Naive thymus-derived CD4-positive, alpha-beta T cell (primary cell): ENCODE data around the gene BTG1. TPM values are rescaled to one million over a fixed set of nuclear protein-coding genes. Genes with fewer than 3 reads are reported as not detected.
"Not testable (repeated sequence)": the region's sequence is repeated elsewhere in the genome, so short reads cannot be mapped to it uniquely, and the experiment has no call there.

Experiments used
- ATAC-seq: fragments of 150-1000 bp; cut with Tn5 transposase; 2 replicates; pipeline ENCODE4 v1.10.0; 2021; ENCODE audit warnings: mild to moderate bottlenecking, moderate library complexity
- CTCF ChIA-PET: fragments of 350-600 bp; sonication (Branson Sonifier 250); formaldehyde crosslinking; loops from one replicate; lab custom pipeline; 2021; ENCODE audit warnings: antibody characterized with exemption; lab: Charles Lee
- POLR2A ChIA-PET: fragments of 350-600 bp; sonication (Branson Sonifier 250); formaldehyde crosslinking; loops from one replicate; lab custom pipeline; 2021; ENCODE audit warnings: antibody characterized with exemption, inconsistent platforms; lab: Charles Lee
- DNase-seq, 9 donors: peaks; one replicate each; pipeline versions ENCODE4 v3.0.0 to v3.0.0-alpha.2; 2020 to 2022; ENCODE audit warnings: mixed read lengths in 1 of 9
- H3K27ac ChIP-seq: one replicate; pipeline ENCODE4 v1.7.0; 2013; ENCODE audit warnings: mild to moderate bottlenecking, low read depth, low read length, moderate library complexity
- H3K27me3 ChIP-seq, 2 donors: one replicate each; pipeline ENCODE4 v1.7.0; 2013; ENCODE audit warnings: low read length in 2 of 2, mild to moderate bottlenecking in 2 of 2, moderate library complexity in 2 of 2; ENCODE audit not compliant: control insufficient read depth in 2 of 2, insufficient read depth in 2 of 2
- H3K36me3 ChIP-seq, 3 experiments: 1 replicate in 2 of 3; 2 replicates in 1 of 3; pipeline ENCODE4 v1.7.0; 2013; ENCODE audit warnings: low read length in 3 of 3, mild to moderate bottlenecking in 3 of 3, moderate library complexity in 1 of 3; ENCODE audit not compliant: insufficient read depth in 3 of 3, control insufficient read depth in 2 of 3
- H3K4me1 ChIP-seq, 2 donors: one replicate each; pipeline ENCODE4 v1.7.0; 2013; ENCODE audit warnings: low read length in 2 of 2, mild to moderate bottlenecking in 2 of 2, moderate library complexity in 1 of 2; ENCODE audit not compliant: control insufficient read depth in 2 of 2, insufficient read depth in 2 of 2
- H3K4me3 ChIP-seq: 2 replicates; pipeline ENCODE4 v1.7.0; 2013; ENCODE audit warnings: mild to moderate bottlenecking, low read length
- H3K9me3 ChIP-seq, 3 experiments: 1 replicate in 2 of 3; 2 replicates in 1 of 3; pipeline ENCODE4 v1.7.0; 2013; ENCODE audit warnings: low read length in 3 of 3; ENCODE audit not compliant: control insufficient read depth in 2 of 3
- H3K27ac Mint-ChIP-seq, 9 donors: one replicate each; pipeline ENCODE4 v1.8.0; 2020 to 2022; ENCODE audit warnings: mixed read lengths in 9 of 9, mild to moderate bottlenecking in 8 of 9, moderate library complexity in 5 of 9, inconsistent platforms in 2 of 9
- H3K27me3 Mint-ChIP-seq, 5 donors: one replicate each; pipeline ENCODE4 v1.8.0; 2021 to 2022; ENCODE audit warnings: mixed read lengths in 5 of 5, mild to moderate bottlenecking in 1 of 5
- H3K36me3 Mint-ChIP-seq, 5 donors: one replicate each; pipeline ENCODE4 v1.8.0; 2020 to 2022; ENCODE audit warnings: mixed read lengths in 5 of 5, mild to moderate bottlenecking in 3 of 5, inconsistent platforms in 1 of 5
- H3K4me1 Mint-ChIP-seq, 7 donors: one replicate each; pipeline ENCODE4 v1.8.0; 2020 to 2022; ENCODE audit warnings: mixed read lengths in 7 of 7, mild to moderate bottlenecking in 3 of 7, inconsistent platforms in 1 of 7
- H3K4me3 Mint-ChIP-seq, 10 donors: one replicate each; pipeline ENCODE4 v1.8.0; 2020 to 2022; ENCODE audit warnings: mild to moderate bottlenecking in 10 of 10, mixed read lengths in 10 of 10, moderate library complexity in 6 of 10, inconsistent platforms in 2 of 10
- H3K9me3 Mint-ChIP-seq, 11 donors: one replicate each; pipeline ENCODE4 v1.8.0; 2020 to 2022; ENCODE audit warnings: mixed read lengths in 11 of 11, mild to moderate bottlenecking in 4 of 11, inconsistent platforms in 1 of 11, moderate library complexity in 1 of 11
- intact Hi-C, 2 donors: fragments of 100-400 bp; cut with micrococcal nuclease; formaldehyde crosslinking; loops; one replicate each; pipeline ENCODE4 v1.15.1; 2023
- polyA plus RNA-seq, 2 donors: library from polyadenylated mRNA; unstranded; fragments of 300-500 nt; fragmentation: Illumina TruSeq; gene quantifications; one replicate each; pipeline ENCODE4 v1.2.3, GENCODE V29; 2021
- total RNA-seq, 6 experiments: library from RNA in 5 of 6; stranded (reverse) in 5 of 6; gene quantifications; 1 replicate in 5 of 6; 2 replicates in 1 of 6; pipeline ENCODE4 v1.2.3 and lab custom pipeline; 2021 to 2026

BTG1 gene
- total and polyA plus RNA-seq, 7 experiments from 2014 or later: 188 to 1,246 (median 571) TPM

GRCh38 chr12:92102606-92103005 lies 43.0 kb downstream of the BTG1 start:
- peak overlapping the region in 1 of 9 donors; percentile 61 for H3K27ac Mint-ChIP-seq
- Histone ChIP-seq H3K9me3 (peaks cover 0 to 5% (median 3%) of the 10 kb centered on the region in 3 experiments), H3K4me3 (no peak overlapping the region), H3K36me3 (no peaks in the 10 kb centered on the region), H3K27me3 (no peaks in the 10 kb centered on the region), H3K27ac (no peak overlapping the region), H3K4me1 (peaks cover 0 to 31% of the 10 kb centered on the region in 2 donors)
- no peak for DNase-seq
- H3K27me3 Mint-ChIP-seq: no peaks in the 10 kb centered on the region
- peaks cover 5 to 22% (median 11%) of the 10 kb centered on the region in 11 donors for H3K9me3 Mint-ChIP-seq
- intact Hi-C loops: no loop called here
- ChIA-PET CTCF (interaction anchor here (0.6 kb wide), 1 partner anchor 133 kb away, joined by 3 read pairs; no protein-coding TSS in a partner anchor), POLR2A (interaction anchor here (0.6 to 1.8 kb wide), 9 partner anchors 15 to 721 kb away, joined by 3 to 7 read pairs (median 3); no protein-coding TSS in a partner anchor)
- H3K4me1 Mint-ChIP-seq: peaks cover 26 to 78% (median 68%) of the 10 kb centered on the region in 7 donors
- no peak overlapping the region for H3K4me3 Mint-ChIP-seq
- ATAC-seq: no peak
- peaks cover 11 to 25% (median 17%) of the 10 kb centered on the region in 5 donors for H3K36me3 Mint-ChIP-seq

DNA sequence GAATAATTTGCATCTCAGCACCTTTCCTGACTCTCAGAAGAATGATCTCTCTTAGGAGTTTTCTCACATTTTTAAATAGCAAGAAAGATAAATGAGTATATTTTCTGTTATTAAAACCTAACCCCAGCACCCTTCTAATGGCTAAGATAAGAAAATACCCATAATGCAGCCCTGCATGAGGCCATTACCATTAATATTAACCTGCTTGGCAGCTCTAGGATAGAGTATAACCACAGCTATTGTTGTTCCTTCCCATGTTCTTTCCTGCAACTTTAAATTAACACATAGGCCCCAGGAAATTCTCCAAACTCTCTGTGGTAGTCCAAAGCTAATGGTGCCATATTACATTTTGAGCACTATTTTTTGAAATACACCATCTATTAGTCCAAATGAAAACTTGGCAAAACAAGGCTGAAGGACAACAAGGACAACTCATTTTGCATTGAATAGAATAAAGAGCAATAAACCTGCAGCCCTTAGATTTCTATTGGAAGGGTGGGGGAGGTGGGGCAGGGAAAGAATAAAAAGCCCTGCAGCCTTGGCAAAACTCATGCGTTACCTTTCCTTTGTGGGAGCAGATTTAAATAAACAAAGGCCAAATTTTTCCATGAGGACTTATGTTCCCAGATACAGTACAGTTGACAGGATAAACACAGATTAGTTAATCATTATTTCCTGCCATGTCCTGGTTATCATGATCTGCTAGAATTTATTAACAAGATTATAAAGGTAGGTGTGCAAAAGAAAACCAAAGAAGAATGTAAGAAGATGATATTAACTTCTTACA lies 46.9 kb downstream of the BTG1 start:
- Mint-ChIP-seq H3K27me3 (no peaks in the 10 kb centered on the region), H3K9me3 (peaks cover 5 to 19% (median 11%) of the 10 kb centered on the region in 11 donors), H3K4me3 (peak overlapping the region in 2 of 10 donors; percentile 3 to 9), H3K36me3 (peaks cover 11 to 25% (median 17%) of the 10 kb centered on the region in 5 donors), H3K27ac (peak overlapping the region in 3 of 9 donors; percentile 13 to 26 (median 23)), H3K4me1 (peaks cover 17 to 78% (median 64%) of the 10 kb centered on the region in 7 donors)
- DNase-seq (no peak), ATAC-seq (no peak)
- ChIA-PET CTCF (interaction anchor here (0.7 kb wide), 1 partner anchor 10 kb away, joined by 4 read pairs; no protein-coding TSS in a partner anchor), POLR2A (interaction anchor here (0.6 to 1.8 kb wide), 4 partner anchors 11 to 52 kb away, joined by 3 to 5 read pairs (median 4); no protein-coding TSS in a partner anchor)
- Histone ChIP-seq H3K4me3 (no peak overlapping the region), H3K27ac (no peak overlapping the region), H3K36me3 (no peaks in the 10 kb centered on the region), H3K4me1 (peaks cover 6 to 12% of the 10 kb centered on the region in 2 donors), H3K9me3 (peaks cover 0 to 5% (median 3%) of the 10 kb centered on the region in 3 experiments), H3K27me3 (no peaks in the 10 kb centered on the region)
- intact Hi-C loops: loop anchor here in 1 of 2 donors (1.0 kb wide), 1 partner anchor 10 kb away; no protein-coding TSS in a partner anchor

- ChIA-PET POLR2A (interaction anchor here (0.6 to 4.2 kb wide), 10 partner anchors 8 to 56 kb away, joined by 3 to 25 read pairs (median 6); partner anchors contain the start of gene BTG1), CTCF (interaction anchor here (0.8 kb wide), 1 partner anchor 18 kb away, joined by 3 read pairs; no protein-coding TSS in a partner anchor)
- ATAC-seq (peak; percentile 58), DNase-seq (peak in 1 of 9 donors; percentile 29)
- H3K27me3 Mint-ChIP-seq: no peaks in the 10 kb centered on the region
- Histone ChIP-seq H3K4me3 (no peak overlapping the region), H3K36me3 (no peaks in the 10 kb centered on the region), H3K4me1 (peaks cover 6 to 12% of the 10 kb centered on the region in 2 donors), H3K9me3 (peaks cover 0 to 5% (median 3%) of the 10 kb centered on the region in 3 experiments), H3K27ac (no peak overlapping the region), H3K27me3 (no peaks in the 10 kb centered on the region)
- H3K4me1 Mint-ChIP-seq: peaks cover 17 to 82% (median 59%) of the 10 kb centered on the region in 7 donors
- peaks cover 5 to 20% (median 11%) of the 10 kb centered on the region in 11 donors for H3K9me3 Mint-ChIP-seq
- H3K36me3 Mint-ChIP-seq: peaks cover 15 to 25% (median 17%) of the 10 kb centered on the region in 5 donors
- peak overlapping the region in 8 of 10 donors; percentile 11 to 74 (median 35) for H3K4me3 Mint-ChIP-seq
- intact Hi-C loops: loop anchor here in 1 of 2 donors (1.0 kb wide), 1 partner anchor 11 kb away; no protein-coding TSS in a partner anchor
- peak overlapping the region in 8 of 9 donors; percentile 23 to 74 (median 58) for H3K27ac Mint-ChIP-seq
Observed at GRCh38 chr12:92096346-92097136, 49.1 kb downstream of the BTG1 start.

DNA sequence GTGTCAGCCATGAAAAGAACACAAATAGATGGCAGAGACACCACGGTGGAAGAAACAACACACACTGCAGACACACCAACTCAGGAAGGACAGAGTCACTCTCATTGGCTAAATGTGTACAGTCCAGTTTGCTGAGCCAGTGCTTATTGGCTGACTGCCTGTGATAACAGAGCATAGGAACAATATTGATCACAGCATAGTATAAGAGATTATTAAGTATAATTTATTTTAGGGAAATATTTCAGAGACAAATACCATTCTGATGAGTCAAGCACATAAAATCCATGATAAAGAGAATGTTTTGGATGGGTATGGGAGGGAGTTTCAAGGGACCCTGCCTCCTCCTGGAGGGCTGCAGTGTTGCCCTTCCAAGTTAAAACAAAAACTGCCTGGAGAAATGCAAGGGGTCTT lies 50.9 kb downstream of the BTG1 start:
- intact Hi-C loops: loop anchor here in 1 of 2 donors (1.0 kb wide), 1 partner anchor 14 kb away; no protein-coding TSS in a partner anchor
- Mint-ChIP-seq H3K4me3 (peak overlapping the region in 3 of 10 donors; percentile 22 to 35 (median 29)), H3K9me3 (peaks cover under 1 to 14% (median 5%) of the 10 kb centered on the region in 11 donors), H3K27ac (no peak overlapping the region), H3K27me3 (no peaks in the 10 kb centered on the region), H3K36me3 (peaks cover 4 to 20% (median 10%) of the 10 kb centered on the region in 5 donors), H3K4me1 (peaks cover 17 to 82% (median 68%) of the 10 kb centered on the region in 7 donors)
- Histone ChIP-seq H3K9me3 (peaks cover 0 to 2% (median 0%) of the 10 kb centered on the region in 3 experiments), H3K4me3 (no peak overlapping the region), H3K27ac (no peak overlapping the region), H3K27me3 (no peaks in the 10 kb centered on the region), H3K36me3 (no peaks in the 10 kb centered on the region), H3K4me1 (peaks cover 6 to 14% of the 10 kb centered on the region in 2 donors)
- POLR2A ChIA-PET: interaction anchor here (0.9 to 4.2 kb wide), 5 partner anchors 10 to 51 kb away, joined by 3 to 25 read pairs (median 4); partner anchors contain the start of gene BTG1
- CTCF ChIA-PET: no interaction called here
- ATAC-seq: no peak
- DNase-seq: no peak

- intact Hi-C loops: loop anchor here in 1 of 2 donors (1.0 kb wide), 1 partner anchor 14 kb away; no protein-coding TSS in a partner anchor
Observed at GRCh38 chr12:92094301-92094700, 51.3 kb downstream of the BTG1 start.

More at GRCh38 chr12:92094301-92094700, 51.3 kb downstream of the BTG1 start:
- CTCF ChIA-PET, ATAC-seq, H3K27me3 ChIP-seq, H3K9me3 ChIP-seq, H3K4me3 ChIP-seq, DNase-seq, H3K27me3 Mint-ChIP-seq, H3K9me3 Mint-ChIP-seq, H3K36me3 ChIP-seq, H3K27ac ChIP-seq: not testable (repeated sequence)
- Mint-ChIP-seq H3K4me1 (peaks cover 17 to 87% (median 68%) of the 10 kb centered on the region in 7 donors), H3K36me3 (peaks cover 0 to 16% (median 6%) of the 10 kb centered on the region in 5 donors), H3K4me3 (peak overlapping the region in 1 of 10 donors; percentile 22), H3K27ac (peak overlapping the region in 1 of 9 donors; percentile 35)
- POLR2A ChIA-PET: interaction anchor here (1.1 to 4.2 kb wide), 3 partner anchors 9 to 51 kb away, joined by 3 to 25 read pairs (median 15); partner anchors contain the start of gene BTG1
- peaks cover 6 to 19% of the 10 kb centered on the region in 2 donors for H3K4me1 ChIP-seq
